HepG2 (cell line): Measurements from ENCODE around the gene HOXA10. TPM values are rescaled to one million over a fixed set of nuclear protein-coding genes. Genes with fewer than 3 reads are reported as not detected.

Experiments used
- SIN3A ChIP-seq: IDR thresholded peaks from 2 replicates; pipeline ENCODE4 v1.6.1; 2011; ENCODE audit warnings: low read depth, mild to moderate bottlenecking, control low read depth, low read length, borderline replicate concordance
- ZNF44 ChIP-seq: sonication (generic); formaldehyde crosslinking; IDR thresholded peaks from 2 replicates; pipeline ENCODE4 v1.5.1; 2020; ENCODE audit warnings: mild to moderate bottlenecking, missing genetic modification reagents
- ZNF749 ChIP-seq: sonication (generic); formaldehyde crosslinking; IDR thresholded peaks from 2 replicates; pipeline ENCODE4 v1.8.0; 2022; ENCODE audit warnings: mild to moderate bottlenecking, missing genetic modification reagents, moderate library complexity, borderline replicate concordance
- ZNF816 ChIP-seq: sonication (generic); formaldehyde crosslinking; IDR thresholded peaks from 2 replicates; pipeline ENCODE4 v1.8.0; 2022; ENCODE audit warnings: missing genetic modification reagents, mild to moderate bottlenecking, borderline replicate concordance
- polyA plus RNA-seq, 8 experiments: library from polyadenylated mRNA; depleted of rRNA in 3 of 8; stranded (reverse) in 7 of 8; unstranded in 1 of 8; fragments of >200 nt; fragmentation: Illumina TruSeq in 4 of 8; extraction: Trizol in 4 of 8; gene quantifications; 2 replicates each; pipeline versions ENCODE4 v1.2.1 to v1.2.3, GENCODE V29; 2011 to 2016; ENCODE audit warnings: low read depth in 4 of 8, missing spikeins in 1 of 8, mixed read lengths in 1 of 8; ENCODE audit not compliant: insufficient read depth in 1 of 8
- total RNA-seq, 5 experiments: library from RNA; depleted of rRNA; stranded (reverse); fragments of >200 nt; fragmentation: Illumina TruSeq; extraction: Trizol; gene quantifications; 2 replicates each; pipeline ENCODE4 v1.2.3, GENCODE V29; 2016; ENCODE audit warnings: low read depth in 1 of 5
- TF ChIP-seq, protein P1 (sequence below): sonication (generic); formaldehyde crosslinking; IDR thresholded peaks from 2 replicates; pipeline ENCODE4 v1.5.0; 2020; ENCODE audit warnings: mild to moderate bottlenecking, missing genetic modification reagents, borderline replicate concordance
- TF ChIP-seq, protein P2 (sequence below): IDR thresholded peaks from 2 replicates; pipeline ENCODE4 v1.6.1; 2016; ENCODE audit warnings: control low read depth
- TF ChIP-seq, protein P3 (sequence below): sonication (generic); formaldehyde crosslinking; IDR thresholded peaks from 2 replicates; pipeline ENCODE4 v1.5.1; 2020; ENCODE audit warnings: mild to moderate bottlenecking, moderate library complexity, missing genetic modification reagents
- TF ChIP-seq, protein P4 (sequence below): sonication (generic); formaldehyde crosslinking; IDR thresholded peaks from 2 replicates; pipeline ENCODE4 v1.4.0; 2020; ENCODE audit warnings: missing genetic modification reagents, borderline replicate concordance
- TF ChIP-seq, protein P5 (sequence below): sonication (generic); formaldehyde crosslinking; IDR thresholded peaks from 2 replicates; pipeline ENCODE4 v1.5.0; 2020; ENCODE audit warnings: missing genetic modification reagents
- TF ChIP-seq, protein P6 (sequence below): sonication (generic); formaldehyde crosslinking; IDR thresholded peaks from 2 replicates; pipeline ENCODE4 v1.9.0; 2021; ENCODE audit warnings: missing genetic modification reagents, mild to moderate bottlenecking, borderline replicate concordance
- TF ChIP-seq, protein P7 (sequence below): sonication (generic); formaldehyde crosslinking; IDR thresholded peaks from 2 replicates; pipeline ENCODE4 v1.4.0; 2020; ENCODE audit warnings: missing genetic modification reagents

The HOXA10 gene
- total and polyA plus RNA-seq, 2 of the 13 experiments (the other 11 are each of a cell fraction or from before 2014, with no cell fraction given) = not detected

DNA sequence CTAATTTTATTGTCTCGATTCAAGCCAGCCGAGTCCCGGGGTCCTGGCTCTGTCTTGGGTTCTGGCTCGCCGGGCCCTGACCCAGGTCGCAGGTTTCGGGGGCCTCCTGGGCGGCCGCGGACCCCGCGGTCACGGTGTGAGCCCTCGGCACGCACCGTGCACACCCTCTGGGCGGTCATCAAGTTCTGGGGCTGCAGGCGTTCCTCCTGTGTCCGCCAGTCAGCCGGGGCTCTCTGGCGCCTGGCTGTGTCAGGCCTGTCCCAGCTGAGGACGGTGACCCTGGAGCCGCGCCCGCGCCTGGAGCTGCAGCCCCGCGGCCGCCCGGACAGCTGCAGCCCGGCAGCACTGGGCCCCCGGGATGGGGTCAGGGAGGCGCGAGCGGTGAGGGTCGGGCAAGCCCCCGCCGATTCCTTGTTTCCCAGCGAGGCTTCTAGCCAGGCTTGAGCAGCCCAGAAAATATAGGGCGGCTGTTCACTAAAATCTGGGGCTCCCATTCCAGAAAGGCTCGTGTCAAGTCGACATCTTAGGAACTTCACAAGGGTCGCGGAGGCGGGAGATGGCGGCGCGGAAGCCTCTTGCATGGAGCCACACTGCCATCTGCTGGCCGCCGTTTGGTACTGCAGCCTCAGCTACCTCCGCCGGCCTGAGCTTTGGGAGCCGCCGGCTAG lies 13.4 kb downstream of the HOXA10 start (continued):
- TF ChIP-seq, protein P1, sequence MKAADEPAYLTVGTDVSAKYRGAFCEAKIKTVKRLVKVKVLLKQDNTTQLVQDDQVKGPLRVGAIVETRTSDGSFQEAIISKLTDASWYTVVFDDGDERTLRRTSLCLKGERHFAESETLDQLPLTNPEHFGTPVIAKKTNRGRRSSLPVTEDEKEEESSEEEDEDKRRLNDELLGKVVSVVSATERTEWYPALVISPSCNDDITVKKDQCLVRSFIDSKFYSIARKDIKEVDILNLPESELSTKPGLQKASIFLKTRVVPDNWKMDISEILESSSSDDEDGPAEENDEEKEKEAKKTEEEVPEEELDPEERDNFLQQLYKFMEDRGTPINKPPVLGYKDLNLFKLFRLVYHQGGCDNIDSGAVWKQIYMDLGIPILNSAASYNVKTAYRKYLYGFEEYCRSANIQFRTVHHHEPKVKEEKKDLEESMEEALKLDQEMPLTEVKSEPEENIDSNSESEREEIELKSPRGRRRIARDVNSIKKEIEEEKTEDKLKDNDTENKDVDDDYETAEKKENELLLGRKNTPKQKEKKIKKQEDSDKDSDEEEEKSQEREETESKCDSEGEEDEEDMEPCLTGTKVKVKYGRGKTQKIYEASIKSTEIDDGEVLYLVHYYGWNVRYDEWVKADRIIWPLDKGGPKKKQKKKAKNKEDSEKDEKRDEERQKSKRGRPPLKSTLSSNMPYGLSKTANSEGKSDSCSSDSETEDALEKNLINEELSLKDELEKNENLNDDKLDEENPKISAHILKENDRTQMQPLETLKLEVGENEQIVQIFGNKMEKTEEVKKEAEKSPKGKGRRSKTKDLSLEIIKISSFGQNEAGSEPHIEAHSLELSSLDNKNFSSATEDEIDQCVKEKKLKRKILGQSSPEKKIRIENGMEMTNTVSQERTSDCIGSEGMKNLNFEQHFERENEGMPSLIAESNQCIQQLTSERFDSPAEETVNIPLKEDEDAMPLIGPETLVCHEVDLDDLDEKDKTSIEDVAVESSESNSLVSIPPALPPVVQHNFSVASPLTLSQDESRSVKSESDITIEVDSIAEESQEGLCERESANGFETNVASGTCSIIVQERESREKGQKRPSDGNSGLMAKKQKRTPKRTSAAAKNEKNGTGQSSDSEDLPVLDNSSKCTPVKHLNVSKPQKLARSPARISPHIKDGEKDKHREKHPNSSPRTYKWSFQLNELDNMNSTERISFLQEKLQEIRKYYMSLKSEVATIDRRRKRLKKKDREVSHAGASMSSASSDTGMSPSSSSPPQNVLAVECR (CRISPR knock-in tag) = peak; percentile 54; the same call in 1 of the 2 replicates
- no peak for TF ChIP-seq ZNF816
- TF ChIP-seq, protein P2, sequence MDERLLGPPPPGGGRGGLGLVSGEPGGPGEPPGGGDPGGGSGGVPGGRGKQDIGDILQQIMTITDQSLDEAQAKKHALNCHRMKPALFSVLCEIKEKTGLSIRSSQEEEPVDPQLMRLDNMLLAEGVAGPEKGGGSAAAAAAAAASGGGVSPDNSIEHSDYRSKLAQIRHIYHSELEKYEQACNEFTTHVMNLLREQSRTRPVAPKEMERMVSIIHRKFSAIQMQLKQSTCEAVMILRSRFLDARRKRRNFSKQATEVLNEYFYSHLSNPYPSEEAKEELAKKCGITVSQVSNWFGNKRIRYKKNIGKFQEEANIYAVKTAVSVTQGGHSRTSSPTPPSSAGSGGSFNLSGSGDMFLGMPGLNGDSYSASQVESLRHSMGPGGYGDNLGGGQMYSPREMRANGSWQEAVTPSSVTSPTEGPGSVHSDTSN (CRISPR knock-in tag) = no peak
- TF ChIP-seq, protein P3, sequence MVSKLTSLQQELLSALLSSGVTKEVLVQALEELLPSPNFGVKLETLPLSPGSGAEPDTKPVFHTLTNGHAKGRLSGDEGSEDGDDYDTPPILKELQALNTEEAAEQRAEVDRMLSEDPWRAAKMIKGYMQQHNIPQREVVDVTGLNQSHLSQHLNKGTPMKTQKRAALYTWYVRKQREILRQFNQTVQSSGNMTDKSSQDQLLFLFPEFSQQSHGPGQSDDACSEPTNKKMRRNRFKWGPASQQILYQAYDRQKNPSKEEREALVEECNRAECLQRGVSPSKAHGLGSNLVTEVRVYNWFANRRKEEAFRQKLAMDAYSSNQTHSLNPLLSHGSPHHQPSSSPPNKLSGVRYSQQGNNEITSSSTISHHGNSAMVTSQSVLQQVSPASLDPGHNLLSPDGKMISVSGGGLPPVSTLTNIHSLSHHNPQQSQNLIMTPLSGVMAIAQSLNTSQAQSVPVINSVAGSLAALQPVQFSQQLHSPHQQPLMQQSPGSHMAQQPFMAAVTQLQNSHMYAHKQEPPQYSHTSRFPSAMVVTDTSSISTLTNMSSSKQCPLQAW (CRISPR knock-in tag) = peak; percentile 40; the same call in 1 of the 2 replicates
- TF ChIP-seq ZNF44 (CRISPR knock-in tag) = 0 out of 2 replicates have a peak, but pooled peaks have one; percentile 30
- TF ChIP-seq, protein P4, sequence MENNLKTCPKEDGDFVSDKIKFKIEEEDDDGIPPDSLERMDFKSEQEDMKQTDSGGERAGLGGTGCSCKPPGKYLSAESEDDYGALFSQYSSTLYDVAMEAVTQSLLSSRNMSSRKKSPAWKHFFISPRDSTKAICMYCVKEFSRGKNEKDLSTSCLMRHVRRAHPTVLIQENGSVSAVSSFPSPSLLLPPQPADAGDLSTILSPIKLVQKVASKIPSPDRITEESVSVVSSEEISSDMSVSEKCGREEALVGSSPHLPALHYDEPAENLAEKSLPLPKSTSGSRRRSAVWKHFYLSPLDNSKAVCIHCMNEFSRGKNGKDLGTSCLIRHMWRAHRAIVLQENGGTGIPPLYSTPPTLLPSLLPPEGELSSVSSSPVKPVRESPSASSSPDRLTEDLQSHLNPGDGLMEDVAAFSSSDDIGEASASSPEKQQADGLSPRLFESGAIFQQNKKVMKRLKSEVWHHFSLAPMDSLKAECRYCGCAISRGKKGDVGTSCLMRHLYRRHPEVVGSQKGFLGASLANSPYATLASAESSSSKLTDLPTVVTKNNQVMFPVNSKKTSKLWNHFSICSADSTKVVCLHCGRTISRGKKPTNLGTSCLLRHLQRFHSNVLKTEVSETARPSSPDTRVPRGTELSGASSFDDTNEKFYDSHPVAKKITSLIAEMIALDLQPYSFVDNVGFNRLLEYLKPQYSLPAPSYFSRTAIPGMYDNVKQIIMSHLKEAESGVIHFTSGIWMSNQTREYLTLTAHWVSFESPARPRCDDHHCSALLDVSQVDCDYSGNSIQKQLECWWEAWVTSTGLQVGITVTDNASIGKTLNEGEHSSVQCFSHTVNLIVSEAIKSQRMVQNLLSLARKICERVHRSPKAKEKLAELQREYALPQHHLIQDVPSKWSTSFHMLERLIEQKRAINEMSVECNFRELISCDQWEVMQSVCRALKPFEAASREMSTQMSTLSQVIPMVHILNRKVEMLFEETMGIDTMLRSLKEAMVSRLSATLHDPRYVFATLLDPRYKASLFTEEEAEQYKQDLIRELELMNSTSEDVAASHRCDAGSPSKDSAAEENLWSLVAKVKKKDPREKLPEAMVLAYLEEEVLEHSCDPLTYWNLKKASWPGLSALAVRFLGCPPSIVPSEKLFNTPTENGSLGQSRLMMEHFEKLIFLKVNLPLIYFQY = no peak
- TF ChIP-seq, protein P5, sequence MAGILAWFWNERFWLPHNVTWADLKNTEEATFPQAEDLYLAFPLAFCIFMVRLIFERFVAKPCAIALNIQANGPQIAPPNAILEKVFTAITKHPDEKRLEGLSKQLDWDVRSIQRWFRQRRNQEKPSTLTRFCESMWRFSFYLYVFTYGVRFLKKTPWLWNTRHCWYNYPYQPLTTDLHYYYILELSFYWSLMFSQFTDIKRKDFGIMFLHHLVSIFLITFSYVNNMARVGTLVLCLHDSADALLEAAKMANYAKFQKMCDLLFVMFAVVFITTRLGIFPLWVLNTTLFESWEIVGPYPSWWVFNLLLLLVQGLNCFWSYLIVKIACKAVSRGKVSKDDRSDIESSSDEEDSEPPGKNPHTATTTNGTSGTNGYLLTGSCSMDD = no peak
- TF ChIP-seq, protein P6, sequence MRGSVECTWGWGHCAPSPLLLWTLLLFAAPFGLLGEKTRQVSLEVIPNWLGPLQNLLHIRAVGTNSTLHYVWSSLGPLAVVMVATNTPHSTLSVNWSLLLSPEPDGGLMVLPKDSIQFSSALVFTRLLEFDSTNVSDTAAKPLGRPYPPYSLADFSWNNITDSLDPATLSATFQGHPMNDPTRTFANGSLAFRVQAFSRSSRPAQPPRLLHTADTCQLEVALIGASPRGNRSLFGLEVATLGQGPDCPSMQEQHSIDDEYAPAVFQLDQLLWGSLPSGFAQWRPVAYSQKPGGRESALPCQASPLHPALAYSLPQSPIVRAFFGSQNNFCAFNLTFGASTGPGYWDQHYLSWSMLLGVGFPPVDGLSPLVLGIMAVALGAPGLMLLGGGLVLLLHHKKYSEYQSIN (CRISPR knock-in tag) = no peak
- no peak for TF ChIP-seq ZNF749 (CRISPR knock-in tag)
- TF ChIP-seq, protein P7, sequence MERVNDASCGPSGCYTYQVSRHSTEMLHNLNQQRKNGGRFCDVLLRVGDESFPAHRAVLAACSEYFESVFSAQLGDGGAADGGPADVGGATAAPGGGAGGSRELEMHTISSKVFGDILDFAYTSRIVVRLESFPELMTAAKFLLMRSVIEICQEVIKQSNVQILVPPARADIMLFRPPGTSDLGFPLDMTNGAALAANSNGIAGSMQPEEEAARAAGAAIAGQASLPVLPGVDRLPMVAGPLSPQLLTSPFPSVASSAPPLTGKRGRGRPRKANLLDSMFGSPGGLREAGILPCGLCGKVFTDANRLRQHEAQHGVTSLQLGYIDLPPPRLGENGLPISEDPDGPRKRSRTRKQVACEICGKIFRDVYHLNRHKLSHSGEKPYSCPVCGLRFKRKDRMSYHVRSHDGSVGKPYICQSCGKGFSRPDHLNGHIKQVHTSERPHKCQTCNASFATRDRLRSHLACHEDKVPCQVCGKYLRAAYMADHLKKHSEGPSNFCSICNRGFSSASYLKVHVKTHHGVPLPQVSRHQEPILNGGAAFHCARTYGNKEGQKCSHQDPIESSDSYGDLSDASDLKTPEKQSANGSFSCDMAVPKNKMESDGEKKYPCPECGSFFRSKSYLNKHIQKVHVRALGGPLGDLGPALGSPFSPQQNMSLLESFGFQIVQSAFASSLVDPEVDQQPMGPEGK (CRISPR knock-in tag) = 0 out of 2 replicates have a peak, but pooled peaks have one; percentile 27
- no peak for TF ChIP-seq SIN3A
